HS-27A (cell line): ENCODE measurements around the gene GRID1.
"Not testable (repeated sequence)": the region's sequence is repeated elsewhere in the genome, so short reads cannot be mapped to it uniquely, and the experiment has no call there.

Experiments used
- DNase-seq: peaks from one replicate; pipeline ENCODE4 v3.0.0-alpha.2; 2012; ENCODE audit warnings: low read depth, missing footprints

The GRID1 gene

DNA sequence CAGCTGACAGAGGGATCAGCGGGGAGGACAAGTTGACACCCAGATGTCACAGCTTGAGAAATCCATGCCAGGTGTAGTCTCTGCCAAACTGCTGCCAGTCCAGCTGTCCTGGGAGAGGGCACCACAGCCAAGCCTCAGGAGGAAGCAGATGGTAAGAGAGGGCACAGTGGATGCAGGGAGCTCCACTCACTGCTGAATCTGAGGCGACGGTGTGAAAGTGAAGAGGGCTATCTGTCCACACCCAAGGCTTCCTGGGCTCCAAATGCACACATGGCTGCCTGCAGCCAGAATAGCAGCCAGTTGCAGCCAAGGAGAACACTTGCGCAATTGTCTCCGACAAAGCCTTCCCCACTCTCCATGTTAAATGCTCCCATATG lies 502.4 kb downstream of the GRID1 start:
- no peak for DNase-seq

- no peak for DNase-seq
Measured at GRCh38 chr10:85863301-85864172, 503.1 kb downstream of the GRID1 start.

- no peak for DNase-seq
Measured at GRCh38 chr10:85862771-85863170, 503.8 kb downstream of the GRID1 start.

DNA sequence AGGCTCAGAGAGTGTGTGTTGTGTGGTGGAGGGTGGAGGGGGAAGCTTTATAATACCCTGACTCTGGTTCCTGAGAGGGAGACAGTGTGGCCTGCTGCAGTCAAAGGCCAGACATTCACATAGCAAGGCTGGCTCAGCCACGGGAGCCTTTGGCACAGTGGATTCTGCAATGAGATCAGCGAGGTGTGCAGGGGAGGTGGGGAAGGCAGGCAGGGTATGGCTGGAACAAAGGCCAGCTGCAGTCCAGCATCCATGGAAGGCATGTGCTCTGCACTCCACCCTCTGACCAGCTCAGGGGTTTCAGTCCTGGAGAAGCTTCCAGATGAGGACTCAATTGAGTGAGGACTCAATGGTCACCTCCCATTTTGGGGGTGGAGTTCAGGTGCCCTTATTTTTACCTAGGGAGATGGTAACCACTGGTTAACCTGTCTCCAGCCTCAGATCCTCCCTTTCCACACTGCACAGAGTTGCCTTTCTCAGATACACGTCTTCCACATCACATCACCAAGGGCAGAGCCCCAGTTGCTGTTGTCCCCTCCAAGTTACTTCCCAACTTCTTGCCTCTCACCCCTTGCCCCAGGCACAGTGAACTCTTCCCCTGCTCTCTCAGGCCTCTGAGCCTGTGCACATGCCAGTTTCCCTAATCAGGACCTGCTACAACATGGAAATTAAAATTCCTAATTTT lies 504.9 kb downstream of the GRID1 start:
- no peak for DNase-seq

GRCh38 chr10:85859859-85860258 lies 506.7 kb downstream of the GRID1 start:
- no peak for DNase-seq

DNA sequence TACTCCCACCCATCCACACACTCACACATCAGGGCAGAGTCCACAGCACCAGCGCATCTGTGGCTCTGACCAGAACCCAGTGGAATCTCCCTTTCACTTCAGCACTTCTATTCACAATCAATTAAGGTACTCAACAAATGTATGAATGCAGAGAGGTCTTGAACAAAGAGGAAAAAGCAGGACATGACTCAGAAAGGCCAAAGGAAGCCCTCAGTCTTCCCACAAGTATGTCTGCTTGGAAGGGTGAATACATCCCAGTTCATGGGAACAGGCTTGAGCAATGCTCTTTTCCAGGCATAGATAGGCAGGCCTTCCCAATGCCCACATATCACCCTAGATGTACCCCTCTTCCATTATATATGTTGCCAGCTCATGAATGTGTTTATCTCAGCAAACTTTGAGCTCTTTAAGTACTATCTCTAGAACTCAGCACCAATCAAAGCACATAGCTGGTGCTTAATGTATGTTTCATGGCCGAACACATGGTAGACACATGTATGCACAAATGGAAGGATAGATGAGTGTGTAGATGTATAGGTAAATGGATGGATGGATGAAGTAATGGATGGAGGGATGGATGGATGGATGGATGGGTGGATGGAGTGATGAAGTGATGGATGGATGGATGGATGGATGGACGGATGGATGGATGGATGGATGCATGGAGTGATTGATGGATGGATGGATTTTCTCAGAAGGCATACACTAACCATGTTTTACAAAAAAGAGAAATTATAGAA lies 507.6 kb downstream of the GRID1 start:
- no peak for DNase-seq

DNA sequence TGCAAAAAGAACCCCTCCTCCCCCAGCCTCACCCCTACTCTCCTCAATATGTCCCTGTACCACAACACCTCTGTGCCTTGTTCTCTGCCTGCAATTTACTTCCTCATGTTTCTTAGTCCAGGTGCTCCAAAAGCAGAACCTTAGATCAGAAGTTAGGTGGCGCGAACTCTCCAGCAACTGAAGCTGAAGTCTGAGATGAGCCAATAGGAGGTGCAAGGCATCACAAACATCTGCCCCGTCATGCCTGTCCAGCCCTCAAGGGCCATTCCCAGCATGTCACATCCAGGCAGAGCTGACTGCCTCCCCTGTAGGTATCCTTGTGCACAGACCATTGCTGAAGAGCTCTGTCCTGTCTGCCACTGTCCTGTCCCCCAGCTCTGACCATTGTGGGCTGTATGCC lies 508.8 kb downstream of the GRID1 start:
- DNase-seq = no peak

DNA sequence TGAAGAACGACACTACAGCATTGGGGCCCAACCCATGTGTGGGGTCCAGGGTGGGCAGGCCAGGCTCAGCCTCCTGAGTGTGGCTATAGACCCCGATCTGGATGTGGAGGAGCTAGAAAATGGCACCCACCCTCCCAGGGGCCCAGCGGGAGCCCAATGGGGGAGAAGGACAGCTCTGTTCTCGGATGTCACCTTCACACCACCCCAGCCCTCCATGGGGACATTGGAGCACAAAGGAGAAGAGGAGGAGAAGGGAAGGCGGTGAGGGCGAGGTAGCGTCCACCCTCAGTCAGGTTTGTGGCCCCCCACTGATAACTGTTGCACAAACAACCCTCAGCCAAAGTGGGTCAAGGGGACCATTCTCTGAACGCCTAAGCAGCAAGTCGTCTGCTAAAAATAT lies 509.3 kb downstream of the GRID1 start:
- DNase-seq = no peak

- no peak for DNase-seq
Measured at GRCh38 chr10:85851934-85852333, 514.7 kb downstream of the GRID1 start.

- DNase-seq = no peak
Measured at GRCh38 chr10:85851325-85851724, 515.3 kb downstream of the GRID1 start.

- no peak for DNase-seq
Measured at GRCh38 chr10:85850736-85851135, 515.9 kb downstream of the GRID1 start.

GRCh38 chr10:85849315-85849714 lies 517.3 kb downstream of the GRID1 start:
- DNase-seq = no peak

- DNase-seq = no peak
Measured at GRCh38 chr10:85848756-85849155, 517.8 kb downstream of the GRID1 start.

GRCh38 chr10:85847085-85847484 lies 519.5 kb downstream of the GRID1 start:
- DNase-seq = no peak

DNA sequence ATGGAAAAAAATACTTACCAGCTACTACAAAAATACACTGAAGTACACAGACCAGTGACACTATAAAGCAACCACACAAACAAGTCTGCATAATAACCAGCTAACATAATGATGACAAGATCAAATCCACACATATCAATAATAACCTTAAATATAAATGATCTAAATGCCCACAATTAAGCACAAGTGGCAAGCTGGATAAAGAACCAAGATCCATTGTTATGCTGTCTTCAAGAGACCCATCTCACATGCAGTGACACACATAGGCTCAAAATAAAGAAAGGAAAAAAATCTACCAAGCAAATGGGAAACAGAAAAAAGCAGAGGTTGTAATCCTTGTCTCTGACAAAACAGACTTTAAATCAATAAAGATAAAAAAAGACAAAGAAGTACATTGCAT lies 527.9 kb downstream of the GRID1 start:
- not testable (repeated sequence) for DNase-seq

- no peak for DNase-seq
Measured at GRCh38 chr10:85832988-85833387, 533.6 kb downstream of the GRID1 start.

DNA sequence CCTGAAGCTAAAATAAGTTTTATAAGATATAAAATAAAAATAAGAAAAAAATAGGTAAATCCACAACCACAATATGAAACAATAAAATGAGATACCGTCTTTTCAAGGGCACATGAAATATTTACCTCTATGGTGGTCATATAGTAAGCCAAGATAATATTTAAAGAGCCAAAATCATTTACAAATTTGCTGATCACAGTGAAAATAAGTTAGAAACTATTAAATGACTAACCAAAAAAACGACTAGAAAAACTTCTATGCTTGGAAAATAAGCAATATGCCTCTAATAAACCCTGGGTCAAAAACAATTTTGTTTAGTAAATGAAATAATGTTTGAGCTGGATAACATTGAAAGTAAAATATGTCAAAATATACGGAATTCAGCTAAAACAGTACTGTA lies 535.2 kb downstream of the GRID1 start:
- no peak for DNase-seq

GRCh38 chr10:85826377-85826776 lies 540.2 kb downstream of the GRID1 start:
- no peak for DNase-seq

- DNase-seq = no peak
Measured at GRCh38 chr10:85811405-85811804, 555.2 kb downstream of the GRID1 start.

- DNase-seq = no peak
Measured at GRCh38 chr10:85810674-85811073, 555.9 kb downstream of the GRID1 start.

DNA sequence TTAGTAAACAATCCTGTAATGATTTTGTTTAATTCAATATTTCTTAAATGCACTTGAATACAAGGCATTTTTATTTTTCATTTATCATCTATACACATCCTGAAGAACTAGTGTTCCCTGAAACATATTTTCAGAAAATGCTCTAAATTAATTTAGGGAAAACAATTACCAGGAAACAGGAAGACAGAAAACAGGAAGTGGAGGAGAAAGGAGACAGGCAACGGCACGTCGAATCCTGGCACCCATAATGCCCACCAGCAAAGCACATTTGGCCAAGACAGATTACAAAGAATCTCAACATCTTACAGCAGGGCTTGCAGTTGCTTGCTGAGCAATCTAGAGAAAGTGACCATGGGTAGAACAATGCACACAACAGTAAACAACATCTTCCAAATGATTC lies 571.1 kb downstream of the GRID1 start:
- DNase-seq = no peak

DNA sequence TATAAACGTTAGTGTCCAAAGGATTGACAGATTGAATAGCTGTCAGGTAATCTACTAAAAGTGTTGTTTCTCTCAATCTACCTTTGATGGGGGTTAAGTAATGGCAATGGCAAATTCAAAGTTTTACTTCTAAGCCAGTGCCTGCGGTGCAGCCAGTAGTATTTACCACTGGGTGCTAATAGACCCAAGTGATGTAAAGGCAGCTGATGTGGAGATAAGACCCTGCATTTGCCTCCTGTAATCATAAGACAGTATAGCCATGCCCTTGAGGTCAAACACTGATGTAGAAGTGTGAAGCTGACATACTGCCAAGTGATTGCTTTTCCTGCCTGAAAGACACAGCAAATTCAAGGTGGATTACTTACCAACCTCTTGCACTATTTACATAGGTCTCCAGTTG lies 572.0 kb downstream of the GRID1 start:
- DNase-seq = no peak

GRCh38 chr10:85792533-85792858 lies 574.1 kb downstream of the GRID1 start:
- DNase-seq = no peak
